HepG2 (cell line): Measurements from ENCODE around the gene ITIH1. TPM values are rescaled to one million over a fixed set of nuclear protein-coding genes. Genes with fewer than 3 reads are reported as not detected.

ENCODE experiments used
- CAMTA2 ChIP-seq: sonication (generic); formaldehyde crosslinking; IDR thresholded peaks from 2 replicates; pipeline ENCODE4 v1.4.0; 2020; ENCODE audit warnings: mild to moderate bottlenecking, missing genetic modification reagents, borderline replicate concordance
- CEBPG ChIP-seq: IDR thresholded peaks from 2 replicates; pipeline ENCODE4 v1.6.1; 2016
- DPF2 ChIP-seq: sonication (generic); formaldehyde crosslinking; IDR thresholded peaks from 2 replicates; pipeline ENCODE4 v1.4.0; 2020; ENCODE audit warnings: mild to moderate bottlenecking, low read depth, missing genetic modification reagents, borderline replicate concordance
- KLF16 ChIP-seq, 2 experiments: sonication (generic) in 1 of 2; formaldehyde crosslinking in 1 of 2; IDR thresholded peaks; 2 replicates each; pipeline versions ENCODE4 v1.6.1 to v1.8.0; 2016 to 2023; ENCODE audit warnings: missing genetic modification reagents in 2 of 2, missing compliant biosample characterization in 1 of 2
- LCORL ChIP-seq, 2 experiments: fragments of 450-650 bp in 1 of 2; sonication (generic) in 1 of 2; formaldehyde crosslinking in 1 of 2; IDR thresholded peaks; 2 replicates each; pipeline versions ENCODE4 v1.5.0 to v1.6.1; 2017 to 2020; ENCODE audit warnings: antibody characterized with exemption in 1 of 2, missing genetic modification reagents in 1 of 2
- NPAS2 ChIP-seq: sonication (generic); formaldehyde crosslinking; IDR thresholded peaks from 2 replicates; pipeline ENCODE4 v1.8.0; 2022; ENCODE audit warnings: mild to moderate bottlenecking, missing genetic modification reagents, borderline replicate concordance
- NR0B2 ChIP-seq: sonication (generic); formaldehyde crosslinking; IDR thresholded peaks from 2 replicates; pipeline ENCODE4 v1.4.0; 2020; ENCODE audit warnings: mild to moderate bottlenecking, missing genetic modification reagents
- PAWR ChIP-seq: sonication (generic); formaldehyde crosslinking; IDR thresholded peaks from 2 replicates; pipeline ENCODE4 v1.4.0; 2020; ENCODE audit warnings: missing genetic modification reagents, mild to moderate bottlenecking, borderline replicate concordance
- RCOR2 ChIP-seq: IDR thresholded peaks from 2 replicates; pipeline ENCODE4 v1.6.1; 2016; ENCODE audit warnings: missing biosample characterization, missing genetic modification reagents
- TRIM22 ChIP-seq: fragments of 450-650 bp; IDR thresholded peaks from 2 replicates; pipeline ENCODE4 v1.6.1; 2017
- ZNF281 ChIP-seq: sonication (generic); formaldehyde crosslinking; IDR thresholded peaks from 2 replicates; pipeline ENCODE4 v1.4.0; 2020; ENCODE audit warnings: missing genetic modification reagents, borderline replicate concordance
- ZNF580 ChIP-seq: IDR thresholded peaks from 2 replicates; pipeline ENCODE4 v1.6.1; 2016; ENCODE audit warnings: low read depth, borderline replicate concordance
- ZNF672 ChIP-seq: sonication (generic); formaldehyde crosslinking; IDR thresholded peaks from 2 replicates; pipeline ENCODE4 v1.8.1; 2022; ENCODE audit warnings: missing genetic modification reagents
- ZNF775 ChIP-seq: sonication (generic); formaldehyde crosslinking; IDR thresholded peaks from 2 replicates; pipeline ENCODE4 v1.4.0; 2020; ENCODE audit warnings: missing genetic modification reagents, mild to moderate bottlenecking, moderate library complexity, borderline replicate concordance
- ZNF83 ChIP-seq: sonication (generic); formaldehyde crosslinking; IDR thresholded peaks from 2 replicates; pipeline ENCODE4 v1.4.0; 2020; ENCODE audit warnings: missing genetic modification reagents, mild to moderate bottlenecking, borderline replicate concordance
- polyA plus RNA-seq, 8 experiments: library from polyadenylated mRNA; depleted of rRNA in 3 of 8; stranded (reverse) in 7 of 8; unstranded in 1 of 8; fragments of >200 nt; fragmentation: Illumina TruSeq in 4 of 8; extraction: Trizol in 4 of 8; gene quantifications; 2 replicates each; pipeline versions ENCODE4 v1.2.1 to v1.2.3, GENCODE V29; 2011 to 2016; ENCODE audit warnings: low read depth in 4 of 8, missing spikeins in 1 of 8, mixed read lengths in 1 of 8; ENCODE audit not compliant: insufficient read depth in 1 of 8
- total RNA-seq, 5 experiments: library from RNA; depleted of rRNA; stranded (reverse); fragments of >200 nt; fragmentation: Illumina TruSeq; extraction: Trizol; gene quantifications; 2 replicates each; pipeline ENCODE4 v1.2.3, GENCODE V29; 2016; ENCODE audit warnings: low read depth in 1 of 5
- TF ChIP-seq, protein P1 (sequence below): sonication (generic); formaldehyde crosslinking; IDR thresholded peaks from 2 replicates; pipeline ENCODE4 v1.5.1; 2020; ENCODE audit warnings: mild to moderate bottlenecking, missing genetic modification reagents, moderate library complexity
- TF ChIP-seq, protein P2 (sequence below): sonication (generic); formaldehyde crosslinking; IDR thresholded peaks from 2 replicates; pipeline ENCODE4 v1.4.0; 2020; ENCODE audit warnings: mild to moderate bottlenecking, missing genetic modification reagents

The ITIH1 gene
- total and polyA plus RNA-seq, 2 of the 13 experiments (the other 11 are each of a cell fraction or from before 2014, with no cell fraction given): 12.3 to 19.6 TPM

DNA sequence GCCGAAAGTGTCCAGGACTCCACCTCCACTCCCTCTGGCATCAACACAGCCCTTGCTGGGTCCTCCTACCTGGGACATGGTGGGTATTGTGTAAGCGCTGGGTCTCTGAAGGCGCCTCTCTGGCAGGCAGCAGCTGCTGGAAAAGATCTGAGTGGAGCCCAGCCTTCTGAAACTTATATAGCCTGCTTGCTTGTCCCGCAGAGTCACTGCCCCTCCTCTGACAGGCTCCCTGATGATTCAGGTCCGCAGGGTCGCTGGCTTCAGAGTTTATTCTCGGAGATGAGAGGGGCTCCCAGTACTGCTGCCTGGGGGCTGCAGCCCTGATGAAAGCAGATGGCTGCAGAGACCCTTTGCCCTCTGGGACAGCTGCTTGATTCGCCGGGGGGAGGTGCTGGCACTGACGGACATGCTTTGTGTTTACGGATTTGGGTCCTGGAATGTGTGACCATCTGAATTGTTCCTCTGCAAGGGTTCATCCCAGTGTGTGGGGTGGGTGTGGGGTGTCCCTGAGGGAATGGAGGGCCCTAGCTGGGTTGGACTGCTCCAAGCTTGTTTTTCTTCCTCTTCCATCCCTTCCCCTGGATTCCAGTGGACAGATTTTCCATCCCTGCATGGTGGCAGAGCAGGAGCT is 57.6 kb downstream of the ITIH1 start, which contains the start of gene MUSTN1 (continued):
- TF ChIP-seq, protein P1, sequence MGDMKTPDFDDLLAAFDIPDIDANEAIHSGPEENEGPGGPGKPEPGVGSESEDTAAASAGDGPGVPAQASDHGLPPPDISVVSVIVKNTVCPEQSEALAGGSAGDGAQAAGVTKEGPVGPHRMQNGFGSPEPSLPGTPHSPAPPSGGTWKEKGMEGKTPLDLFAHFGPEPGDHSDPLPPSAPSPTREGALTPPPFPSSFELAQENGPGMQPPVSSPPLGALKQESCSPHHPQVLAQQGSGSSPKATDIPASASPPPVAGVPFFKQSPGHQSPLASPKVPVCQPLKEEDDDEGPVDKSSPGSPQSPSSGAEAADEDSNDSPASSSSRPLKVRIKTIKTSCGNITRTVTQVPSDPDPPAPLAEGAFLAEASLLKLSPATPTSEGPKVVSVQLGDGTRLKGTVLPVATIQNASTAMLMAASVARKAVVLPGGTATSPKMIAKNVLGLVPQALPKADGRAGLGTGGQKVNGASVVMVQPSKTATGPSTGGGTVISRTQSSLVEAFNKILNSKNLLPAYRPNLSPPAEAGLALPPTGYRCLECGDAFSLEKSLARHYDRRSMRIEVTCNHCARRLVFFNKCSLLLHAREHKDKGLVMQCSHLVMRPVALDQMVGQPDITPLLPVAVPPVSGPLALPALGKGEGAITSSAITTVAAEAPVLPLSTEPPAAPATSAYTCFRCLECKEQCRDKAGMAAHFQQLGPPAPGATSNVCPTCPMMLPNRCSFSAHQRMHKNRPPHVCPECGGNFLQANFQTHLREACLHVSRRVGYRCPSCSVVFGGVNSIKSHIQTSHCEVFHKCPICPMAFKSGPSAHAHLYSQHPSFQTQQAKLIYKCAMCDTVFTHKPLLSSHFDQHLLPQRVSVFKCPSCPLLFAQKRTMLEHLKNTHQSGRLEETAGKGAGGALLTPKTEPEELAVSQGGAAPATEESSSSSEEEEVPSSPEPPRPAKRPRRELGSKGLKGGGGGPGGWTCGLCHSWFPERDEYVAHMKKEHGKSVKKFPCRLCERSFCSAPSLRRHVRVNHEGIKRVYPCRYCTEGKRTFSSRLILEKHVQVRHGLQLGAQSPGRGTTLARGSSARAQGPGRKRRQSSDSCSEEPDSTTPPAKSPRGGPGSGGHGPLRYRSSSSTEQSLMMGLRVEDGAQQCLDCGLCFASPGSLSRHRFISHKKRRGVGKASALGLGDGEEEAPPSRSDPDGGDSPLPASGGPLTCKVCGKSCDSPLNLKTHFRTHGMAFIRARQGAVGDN: 0 out of 2 replicates have a peak, but pooled peaks have one; percentile 13
- TF ChIP-seq ZNF775 (CRISPR knock-in tag): no peak
- no peak for TF ChIP-seq DPF2 (CRISPR knock-in tag)
- TF ChIP-seq LCORL (IDR thresholded peaks at IDR 0.05): no peak
- 0 out of 2 replicates have a peak, but pooled peaks have one; percentile 11 for TF ChIP-seq LCORL (CRISPR knock-in tag; IDR thresholded peaks at IDR 0.05)
- no peak for TF ChIP-seq KLF16 (CRISPR knock-in tag; IDR thresholded peaks at IDR 0.05)
- TF ChIP-seq RCOR2: no peak
- no peak for TF ChIP-seq PAWR
- TF ChIP-seq ZNF672: no peak
- TF ChIP-seq CAMTA2: 0 out of 2 replicates have a peak, but pooled peaks have one; percentile 45
- peak; percentile 38; the same call in 1 of the 2 replicates for TF ChIP-seq ZNF281 (CRISPR knock-in tag)
- no peak for TF ChIP-seq NR0B2
- no peak for TF ChIP-seq TRIM22
- TF ChIP-seq NPAS2 (CRISPR knock-in tag): no peak
- TF ChIP-seq CEBPG (CRISPR knock-in tag): peak; percentile 53
- TF ChIP-seq, protein P2, sequence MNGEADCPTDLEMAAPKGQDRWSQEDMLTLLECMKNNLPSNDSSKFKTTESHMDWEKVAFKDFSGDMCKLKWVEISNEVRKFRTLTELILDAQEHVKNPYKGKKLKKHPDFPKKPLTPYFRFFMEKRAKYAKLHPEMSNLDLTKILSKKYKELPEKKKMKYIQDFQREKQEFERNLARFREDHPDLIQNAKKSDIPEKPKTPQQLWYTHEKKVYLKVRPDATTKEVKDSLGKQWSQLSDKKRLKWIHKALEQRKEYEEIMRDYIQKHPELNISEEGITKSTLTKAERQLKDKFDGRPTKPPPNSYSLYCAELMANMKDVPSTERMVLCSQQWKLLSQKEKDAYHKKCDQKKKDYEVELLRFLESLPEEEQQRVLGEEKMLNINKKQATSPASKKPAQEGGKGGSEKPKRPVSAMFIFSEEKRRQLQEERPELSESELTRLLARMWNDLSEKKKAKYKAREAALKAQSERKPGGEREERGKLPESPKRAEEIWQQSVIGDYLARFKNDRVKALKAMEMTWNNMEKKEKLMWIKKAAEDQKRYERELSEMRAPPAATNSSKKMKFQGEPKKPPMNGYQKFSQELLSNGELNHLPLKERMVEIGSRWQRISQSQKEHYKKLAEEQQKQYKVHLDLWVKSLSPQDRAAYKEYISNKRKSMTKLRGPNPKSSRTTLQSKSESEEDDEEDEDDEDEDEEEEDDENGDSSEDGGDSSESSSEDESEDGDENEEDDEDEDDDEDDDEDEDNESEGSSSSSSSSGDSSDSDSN (CRISPR knock-in tag): no peak
- 0 out of 2 replicates have a peak, but pooled peaks have one; percentile 9 for TF ChIP-seq ZNF580 (CRISPR knock-in tag)
- no peak for TF ChIP-seq ZNF83
